ENCODE results near the gene EFCAB11.

EFCAB11 gene

DNA sequence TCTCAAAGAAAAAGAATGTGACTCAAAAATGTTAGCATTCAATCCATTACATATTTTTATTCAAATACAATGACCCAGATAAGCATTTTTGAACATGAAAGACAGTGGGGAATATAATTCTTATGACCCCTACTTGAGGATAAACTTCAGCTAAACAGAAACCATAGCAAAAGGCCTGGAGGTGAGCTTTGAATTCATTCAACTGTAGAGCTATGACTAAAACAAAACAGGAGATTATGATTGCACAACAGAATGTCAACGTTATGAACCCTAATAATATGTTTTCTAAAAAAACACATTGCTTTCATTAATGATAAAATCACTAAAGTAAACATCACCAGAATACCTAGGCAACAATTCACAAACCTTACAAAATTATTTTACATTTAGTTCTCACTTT, 27.8 kb downstream of the EFCAB11 start:
- no peak overlapping the region for H3K9ac ChIP-seq (ENCODE audit: low read length)
- no peak overlapping the region for H3K4me3 ChIP-seq (ENCODE audit: low read length)
- H2AFZ ChIP-seq (ENCODE audit: low read length) = no peak overlapping the region
- H3K36me3 ChIP-seq (replicated peaks; ENCODE audit: insufficient read depth, low read length) = no peaks in the 10 kb centered on the region
- no peaks in the 10 kb centered on the region for H3K9me3 ChIP-seq (replicated peaks; ENCODE audit: insufficient read depth, low read length)
- no peak overlapping the region for H3K4me2 ChIP-seq (ENCODE audit: low read depth, low read length)
- DNase-seq = no peak
- no peaks in the 10 kb centered on the region for H3K9me2 ChIP-seq (replicated peaks; ENCODE audit: insufficient read depth, low read length)
- TF ChIP-seq, protein P1, sequence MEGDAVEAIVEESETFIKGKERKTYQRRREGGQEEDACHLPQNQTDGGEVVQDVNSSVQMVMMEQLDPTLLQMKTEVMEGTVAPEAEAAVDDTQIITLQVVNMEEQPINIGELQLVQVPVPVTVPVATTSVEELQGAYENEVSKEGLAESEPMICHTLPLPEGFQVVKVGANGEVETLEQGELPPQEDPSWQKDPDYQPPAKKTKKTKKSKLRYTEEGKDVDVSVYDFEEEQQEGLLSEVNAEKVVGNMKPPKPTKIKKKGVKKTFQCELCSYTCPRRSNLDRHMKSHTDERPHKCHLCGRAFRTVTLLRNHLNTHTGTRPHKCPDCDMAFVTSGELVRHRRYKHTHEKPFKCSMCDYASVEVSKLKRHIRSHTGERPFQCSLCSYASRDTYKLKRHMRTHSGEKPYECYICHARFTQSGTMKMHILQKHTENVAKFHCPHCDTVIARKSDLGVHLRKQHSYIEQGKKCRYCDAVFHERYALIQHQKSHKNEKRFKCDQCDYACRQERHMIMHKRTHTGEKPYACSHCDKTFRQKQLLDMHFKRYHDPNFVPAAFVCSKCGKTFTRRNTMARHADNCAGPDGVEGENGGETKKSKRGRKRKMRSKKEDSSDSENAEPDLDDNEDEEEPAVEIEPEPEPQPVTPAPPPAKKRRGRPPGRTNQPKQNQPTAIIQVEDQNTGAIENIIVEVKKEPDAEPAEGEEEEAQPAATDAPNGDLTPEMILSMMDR (IDR thresholded peaks at IDR 0.05; ENCODE audit: low read length) = no peak
- TF ChIP-seq EZH2 (optimal IDR thresholded peaks at IDR 0.05; ENCODE audit: low read depth, low read length) (no peak), EZH2phosphoT487 (IDR thresholded peaks at IDR 0.05; ENCODE audit: low read length) (no peak)
- H3K4me1 ChIP-seq (ENCODE audit: low read length) = no peaks in the 10 kb centered on the region
- H3K79me2 ChIP-seq (ENCODE audit: low read length) = no peaks in the 10 kb centered on the region
- H3K27me3 ChIP-seq (replicated peaks; ENCODE audit: insufficient read depth, low read length) = no peaks in the 10 kb centered on the region
- H4K20me1 ChIP-seq (ENCODE audit: insufficient read depth, low read length) = no peaks in the 10 kb centered on the region
- H3K27ac ChIP-seq (ENCODE audit: low read length) = no peak overlapping the region
- H3F3A ChIP-seq (ENCODE audit: insufficient read depth, low read length) = no peaks in the 10 kb centered on the region

DNA sequence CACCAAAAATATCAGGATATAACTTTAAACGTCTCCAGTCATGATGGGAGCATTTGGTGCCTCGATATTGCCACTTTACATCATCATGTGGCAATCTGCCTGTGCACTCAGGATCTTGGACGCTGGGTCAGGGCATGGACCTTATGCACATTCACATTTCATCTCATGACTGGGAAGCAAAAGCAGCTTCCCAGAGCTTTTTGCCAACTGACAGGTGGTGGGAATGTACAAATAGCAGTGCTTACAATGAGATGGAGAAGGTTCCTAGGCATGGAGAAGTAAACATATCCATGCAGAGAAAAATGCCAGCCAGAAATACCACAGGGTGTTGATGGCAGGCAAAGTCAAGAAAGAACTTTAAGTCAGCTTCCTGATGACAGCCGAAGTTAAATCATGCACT, 30.3 kb downstream of the EFCAB11 start:
- H3K9me2 ChIP-seq (replicated peaks; ENCODE audit: insufficient read depth, low read length) = no peaks in the 10 kb centered on the region
- no peaks in the 10 kb centered on the region for H3K79me2 ChIP-seq (ENCODE audit: low read length)
- H3K9ac ChIP-seq (ENCODE audit: low read length) = no peak overlapping the region
- no peak for DNase-seq
- H3K36me3 ChIP-seq (replicated peaks; ENCODE audit: insufficient read depth, low read length) = no peaks in the 10 kb centered on the region
- no peaks in the 10 kb centered on the region for H3F3A ChIP-seq (ENCODE audit: insufficient read depth, low read length)
- H2AFZ ChIP-seq (ENCODE audit: low read length) = no peak overlapping the region
- no peak overlapping the region for H3K4me3 ChIP-seq (ENCODE audit: low read length)
- no peaks in the 10 kb centered on the region for H3K9me3 ChIP-seq (replicated peaks; ENCODE audit: insufficient read depth, low read length)
- TF ChIP-seq EZH2 (optimal IDR thresholded peaks at IDR 0.05; ENCODE audit: low read depth, low read length) = no peak
- no peak for TF ChIP-seq EZH2phosphoT487 (IDR thresholded peaks at IDR 0.05; ENCODE audit: low read length)
- TF ChIP-seq, protein P1 (IDR thresholded peaks at IDR 0.05; ENCODE audit: low read length) = no peak
- H3K27me3 ChIP-seq (replicated peaks; ENCODE audit: insufficient read depth, low read length) = no peaks in the 10 kb centered on the region
- no peak overlapping the region for H3K27ac ChIP-seq (ENCODE audit: low read length)
- no peak overlapping the region for H3K4me2 ChIP-seq (ENCODE audit: low read depth, low read length)
- no peaks in the 10 kb centered on the region for H3K4me1 ChIP-seq (ENCODE audit: low read length)
- no peaks in the 10 kb centered on the region for H4K20me1 ChIP-seq (ENCODE audit: insufficient read depth, low read length)

DNA sequence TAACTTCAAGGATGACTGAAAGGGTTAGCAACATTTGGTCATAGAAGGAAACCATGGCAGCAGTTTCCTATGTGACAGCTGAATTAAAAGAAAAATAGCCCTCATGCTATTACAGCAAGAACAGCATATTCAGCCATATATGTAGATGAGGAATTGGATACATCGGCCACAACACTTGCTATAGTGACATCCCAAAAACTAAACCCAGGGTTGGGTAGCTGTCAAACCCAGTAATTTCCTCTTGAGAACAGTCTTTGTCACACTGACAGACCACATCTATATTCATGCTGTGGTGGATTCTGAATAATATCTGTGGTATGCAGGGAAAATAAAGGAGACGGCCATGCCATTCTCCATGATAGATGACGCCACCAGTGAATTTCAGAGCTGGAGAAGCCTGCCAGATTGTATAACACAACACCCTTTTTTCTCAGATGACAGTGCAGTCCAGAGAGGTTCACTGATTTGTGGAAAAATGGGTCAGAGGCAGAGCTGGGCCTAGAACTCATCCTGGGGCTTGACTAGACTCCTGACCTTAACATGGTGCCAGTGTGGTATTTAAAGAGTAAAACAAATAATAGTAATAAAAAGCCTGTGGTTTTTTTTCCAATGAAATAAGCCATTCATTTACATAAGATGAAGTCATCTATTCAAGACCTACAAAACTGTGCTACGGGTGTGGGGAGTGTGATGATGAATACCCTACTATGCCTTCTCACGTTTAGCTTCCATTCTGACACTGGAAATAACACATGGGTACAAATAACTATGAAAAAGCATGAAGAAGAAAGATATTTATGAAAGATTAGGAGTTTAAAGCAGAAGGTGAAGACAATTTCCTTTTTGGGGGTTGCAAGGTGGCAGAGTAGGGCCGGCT, 32.3 kb downstream of the EFCAB11 start:
- H3K79me2 ChIP-seq (ENCODE audit: low read length) = no peaks in the 10 kb centered on the region
- H3K4me3 ChIP-seq (ENCODE audit: low read length) = no peak overlapping the region
- no peaks in the 10 kb centered on the region for H3K4me1 ChIP-seq (ENCODE audit: low read length)
- H3K27me3 ChIP-seq (replicated peaks; ENCODE audit: insufficient read depth, low read length) = no peaks in the 10 kb centered on the region
- H3K27ac ChIP-seq (ENCODE audit: low read length) = no peak overlapping the region
- H3K9me3 ChIP-seq (replicated peaks; ENCODE audit: insufficient read depth, low read length) = no peaks in the 10 kb centered on the region
- no peak for DNase-seq
- no peak overlapping the region for H3K4me2 ChIP-seq (ENCODE audit: low read depth, low read length)
- no peak overlapping the region for H3K9ac ChIP-seq (ENCODE audit: low read length)
- no peak overlapping the region for H2AFZ ChIP-seq (ENCODE audit: low read length)
- H4K20me1 ChIP-seq (ENCODE audit: insufficient read depth, low read length) = no peaks in the 10 kb centered on the region
- H3K36me3 ChIP-seq (replicated peaks; ENCODE audit: insufficient read depth, low read length) = no peaks in the 10 kb centered on the region
- TF ChIP-seq EZH2phosphoT487 (IDR thresholded peaks at IDR 0.05; ENCODE audit: low read length) (no peak), EZH2 (optimal IDR thresholded peaks at IDR 0.05; ENCODE audit: low read depth, low read length) (no peak)
- TF ChIP-seq, protein P1 (IDR thresholded peaks at IDR 0.05; ENCODE audit: low read length) = no peak
- H3F3A ChIP-seq (ENCODE audit: insufficient read depth, low read length) = no peaks in the 10 kb centered on the region
- H3K9me2 ChIP-seq (replicated peaks; ENCODE audit: insufficient read depth, low read length) = no peaks in the 10 kb centered on the region

Measured in MM.1S (cell line).